AML-193 (cell line): Measurements from ENCODE around the gene MORC2.

Experiments used
- DNase-seq, 2 experiments: peaks; one replicate each; lab custom pipeline; 2025; lab: John Stamatoyannopoulos, UW

The MORC2 gene

DNA sequence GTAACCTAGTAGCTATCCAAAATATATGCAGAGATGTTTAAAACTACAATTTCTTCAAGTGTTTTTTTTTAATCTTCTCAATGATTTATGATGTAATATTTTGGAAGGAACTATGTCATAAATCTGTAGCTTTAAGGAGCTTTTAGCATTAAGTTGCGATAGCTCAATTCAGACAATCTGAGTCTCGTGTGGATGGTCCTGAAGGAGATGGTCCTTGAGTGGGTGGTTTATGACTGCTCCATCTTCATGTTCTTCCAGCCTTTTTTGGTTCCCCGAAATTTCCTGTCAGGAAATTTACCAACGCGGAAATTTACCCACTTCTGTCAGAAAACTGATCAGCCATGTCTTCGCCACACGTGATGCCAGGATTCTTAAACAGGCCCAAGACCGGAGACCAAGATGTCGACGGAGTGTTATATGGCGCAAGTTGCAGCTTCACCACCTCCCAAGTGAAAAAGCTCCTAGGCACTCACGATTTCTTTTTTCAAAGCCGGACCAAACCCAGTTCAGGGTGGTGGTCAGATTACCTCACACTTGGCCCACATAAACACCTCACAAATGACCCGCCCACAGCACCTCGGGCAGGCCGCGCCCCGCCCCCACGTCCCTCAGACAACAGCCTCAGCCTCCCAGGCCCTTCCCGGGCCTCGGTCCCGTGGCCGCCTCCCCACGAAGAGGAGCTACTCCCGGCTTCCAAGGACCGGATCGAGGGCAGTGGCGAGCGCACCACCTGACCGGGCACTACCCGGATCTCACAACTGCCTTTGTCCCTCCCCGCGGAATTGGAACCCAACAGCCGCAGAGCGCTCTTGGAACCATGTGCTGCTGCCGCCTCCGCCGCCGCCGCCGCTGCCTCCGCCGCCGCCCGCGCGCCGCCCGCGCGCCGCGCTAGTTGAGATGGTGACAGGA is at the start of gene MORC2:
TSS of gene MORC2 (minus strand) at position 760 of the 909 bp plus-strand sequence. CDS start 885 bp downstream, outside the sequence.
- DNase-seq: peak in 1 of 2 experiments; percentile 46

- no peak for DNase-seq
These were observed 37.0 kb upstream of the MORC2 start for GRCh38 chr22:31005535-31005934.

GRCh38 chr22:31001124-31001770 is 32.7 kb upstream of the MORC2 start:
- DNase-seq: no peak

DNA sequence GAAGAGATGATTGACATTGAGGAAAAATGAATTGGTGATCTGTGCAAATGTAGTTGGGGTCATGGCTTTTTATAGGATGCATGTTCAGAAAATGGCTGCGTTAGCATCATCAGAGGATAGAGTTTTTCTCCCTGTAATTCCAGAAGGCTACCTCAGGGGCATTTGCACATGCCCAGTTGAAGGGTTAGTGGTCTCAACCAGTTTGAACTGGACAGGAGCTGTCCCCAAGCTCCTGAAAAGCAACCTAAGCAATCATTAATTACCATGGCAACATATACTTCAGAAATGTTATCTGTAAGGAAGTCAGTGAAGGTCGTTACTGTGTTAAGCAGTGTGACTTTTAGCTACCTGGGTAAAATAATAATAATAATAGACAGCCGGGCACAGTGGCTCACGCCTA is 29.8 kb upstream of the MORC2 start:
- DNase-seq: no peak

DNA sequence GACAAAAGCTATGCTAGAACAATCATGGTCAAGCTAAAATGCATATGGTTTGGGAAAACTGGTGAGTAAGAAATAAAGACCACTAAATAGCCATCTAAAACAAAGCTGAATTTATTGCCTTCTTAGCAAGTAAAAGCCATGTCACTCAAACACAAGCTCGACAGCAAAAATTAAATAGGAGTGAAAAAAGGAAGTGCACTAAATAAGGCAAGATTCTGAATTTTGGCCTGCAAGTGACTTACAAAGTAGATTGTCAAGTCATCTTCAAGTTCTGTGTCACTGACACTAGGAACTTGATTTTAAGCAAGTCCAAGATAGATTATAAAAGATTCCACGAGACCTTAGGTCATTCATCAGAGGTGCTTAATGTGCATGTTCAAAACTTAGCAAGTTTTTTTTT is 27.9 kb upstream of the MORC2 start:
- DNase-seq: peak; percentile 47 to 49

GRCh38 chr22:30994960-30995359 is 26.4 kb upstream of the MORC2 start:
- no peak for DNase-seq

GRCh38 chr22:30992565-30992964 is 24.0 kb upstream of the MORC2 start:
- DNase-seq: no peak

DNA sequence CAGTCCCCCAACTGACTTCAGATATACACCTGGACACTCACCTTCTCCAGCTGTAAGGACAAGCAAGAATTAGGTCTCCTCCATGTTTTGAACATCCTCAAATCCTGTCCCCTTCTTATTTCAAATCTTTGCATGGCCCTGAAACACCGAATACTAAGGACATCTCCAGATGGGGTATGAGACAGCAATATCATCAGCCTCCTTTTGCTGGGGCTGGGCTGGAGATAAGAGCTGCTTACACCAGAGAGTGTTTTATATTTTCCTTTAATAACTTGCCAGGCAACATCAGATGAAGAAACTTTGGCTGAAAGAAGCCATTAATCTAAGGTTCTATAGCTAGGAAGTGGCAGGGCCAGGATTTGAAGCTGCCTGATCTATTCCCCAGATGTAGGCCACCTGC is 22.1 kb upstream of the MORC2 start:
- DNase-seq: no peak

DNA sequence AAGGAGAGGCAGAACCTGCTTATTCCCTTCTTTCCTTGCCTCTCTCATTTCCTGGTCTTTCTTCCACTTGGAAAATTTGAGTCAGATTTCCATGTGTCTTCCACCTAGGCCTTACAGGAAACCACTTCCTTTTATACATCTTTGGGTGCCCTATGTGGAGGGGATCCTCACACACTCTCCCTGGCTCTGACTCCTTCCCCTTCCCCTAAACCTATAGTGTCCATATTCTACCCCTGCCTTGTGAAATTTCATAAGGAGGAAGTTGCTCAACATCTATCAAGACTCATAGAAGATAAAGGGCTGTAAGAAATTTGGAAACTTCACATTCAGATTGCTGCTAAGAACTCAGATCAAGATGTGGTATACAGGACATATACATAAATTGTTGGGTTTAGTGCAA is 20.9 kb upstream of the MORC2 start:
- DNase-seq: peak; percentile 87 to 90

DNA sequence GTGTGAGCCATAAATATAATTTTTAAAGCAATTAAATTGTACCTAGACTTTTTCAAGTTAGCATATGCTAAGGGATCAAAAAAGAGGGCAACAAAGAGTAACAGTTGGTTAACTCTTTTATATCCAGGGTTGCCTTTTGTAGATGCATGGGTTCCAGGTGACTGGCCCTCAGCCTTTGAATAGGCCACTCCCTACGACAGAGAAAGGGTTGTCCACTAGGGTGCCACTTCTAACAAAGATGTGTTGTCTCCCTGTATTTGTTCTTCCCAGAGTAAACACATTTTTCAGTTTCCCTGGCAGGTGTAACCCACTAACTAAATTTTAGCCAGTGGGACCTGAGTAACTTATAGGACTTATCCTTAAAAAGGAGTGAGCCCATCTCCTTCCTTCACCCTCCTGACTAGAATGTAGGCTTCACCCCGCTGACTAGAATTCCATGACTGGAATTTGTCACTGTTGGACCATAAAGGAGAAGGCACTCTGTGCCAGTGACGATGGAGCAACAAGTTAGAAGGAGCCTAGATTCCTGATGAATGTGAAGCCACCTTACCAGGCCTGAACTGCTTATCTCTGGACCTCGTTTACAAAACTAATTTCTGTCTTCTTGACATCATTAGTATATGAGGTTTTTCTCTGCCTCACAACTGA is 17.1 kb upstream of the MORC2 start:
- no peak for DNase-seq

GRCh38 chr22:30984317-30984716 is 15.7 kb upstream of the MORC2 start:
- no peak for DNase-seq

DNA sequence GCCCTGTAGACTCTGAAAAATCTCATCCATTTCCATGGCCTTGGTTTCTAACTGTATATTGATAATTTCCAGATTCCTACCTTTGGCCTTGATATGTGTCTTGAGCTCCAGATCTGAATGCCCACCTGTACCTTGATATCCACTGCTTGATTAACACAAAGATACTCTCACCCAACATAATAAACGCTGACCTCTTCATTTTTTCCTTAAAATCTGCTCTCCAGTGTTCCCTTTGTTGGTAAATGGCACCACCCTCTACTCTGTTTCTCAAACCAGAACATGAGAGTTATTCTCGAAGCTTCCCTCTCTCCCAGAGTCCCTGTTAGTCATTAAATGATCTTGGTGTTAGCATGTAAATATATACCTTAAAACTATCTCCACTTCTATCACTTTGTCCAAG is 13.9 kb upstream of the MORC2 start:
- DNase-seq: no peak

DNA sequence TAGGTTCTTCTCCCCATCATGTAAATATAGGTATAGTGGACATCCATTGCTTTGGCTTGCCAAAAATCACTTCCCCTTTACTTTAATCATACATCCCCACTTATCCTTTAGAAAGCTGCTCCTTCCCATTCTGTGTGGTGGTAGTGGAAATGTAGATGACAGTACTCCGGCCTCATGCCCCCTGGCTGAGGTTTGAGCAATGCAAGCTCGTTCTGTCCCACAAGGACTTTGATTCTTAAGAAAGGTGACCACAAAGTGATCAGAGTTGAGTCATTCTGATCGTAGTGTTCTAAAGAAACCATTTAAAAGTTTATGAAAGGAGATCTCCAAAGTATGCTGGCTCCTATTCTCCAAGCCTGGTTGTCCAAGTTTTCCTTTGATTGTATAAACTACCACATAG is 11.4 kb upstream of the MORC2 start:
- no peak for DNase-seq

- peak; percentile 87 for DNase-seq
These were observed 9.9 kb upstream of the MORC2 start for GRCh38 chr22:30978304-30978962.

DNA sequence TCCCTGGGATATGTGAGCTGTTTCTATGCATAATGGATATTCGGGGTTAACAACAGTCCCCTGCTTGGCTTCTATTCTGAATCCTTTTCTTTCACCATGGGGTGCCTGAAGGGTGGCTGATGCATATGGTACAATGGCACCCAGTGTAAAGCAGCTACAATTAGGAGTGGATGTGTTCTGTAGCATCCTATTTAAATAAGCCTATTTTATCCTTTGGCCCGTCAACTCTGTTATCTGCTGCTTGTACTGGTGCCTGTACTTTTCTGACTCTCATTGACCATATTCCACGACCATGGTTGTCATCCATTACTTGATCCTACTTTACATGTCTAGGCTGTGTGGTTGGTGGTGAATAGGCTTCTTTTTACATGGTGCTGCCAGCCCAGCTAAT is 1.8 kb upstream of the MORC2 start:
- DNase-seq: no peak

DNA sequence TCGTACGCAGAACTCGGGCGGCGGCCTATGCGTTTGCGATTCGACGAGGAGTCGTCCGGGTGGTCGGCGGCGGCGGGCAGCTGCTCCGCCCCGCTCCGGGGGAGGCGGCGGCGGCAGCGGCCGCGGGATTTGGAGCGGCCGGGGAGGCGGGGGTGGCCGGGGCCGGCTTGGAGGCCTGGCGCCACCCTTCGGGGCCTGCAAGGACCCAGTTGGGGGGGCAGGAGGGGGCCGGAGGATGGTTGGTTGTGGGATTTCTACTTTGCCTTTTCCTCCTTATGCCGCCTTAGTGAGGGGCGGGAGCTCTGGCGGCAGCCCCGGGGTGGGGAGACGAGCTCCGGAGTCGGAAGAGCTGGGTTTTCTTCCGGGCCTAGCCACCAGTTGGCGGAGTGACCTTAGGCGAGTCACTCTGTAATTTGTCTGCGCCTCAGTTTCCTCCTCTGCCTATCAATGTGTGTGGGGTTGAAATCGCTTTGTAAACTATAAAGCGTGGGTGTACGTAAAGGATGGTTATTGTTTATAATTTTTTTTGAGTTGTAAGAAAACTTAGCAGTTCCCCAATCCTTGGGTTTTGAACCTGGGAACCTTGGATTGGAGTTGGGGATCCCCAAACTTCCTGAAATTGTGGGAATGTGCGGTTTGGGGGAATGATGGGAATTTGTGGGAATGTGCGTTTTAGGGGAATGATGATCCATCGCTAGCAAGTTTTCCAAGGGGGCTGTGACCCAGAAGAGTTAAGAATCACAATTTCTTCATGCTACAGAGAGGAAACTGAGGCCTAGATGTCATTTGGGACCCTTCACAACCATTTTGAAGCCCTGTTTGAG is 1.2 kb upstream of the MORC2 start:
- DNase-seq: peak; percentile 14 to 24

GRCh38 chr22:30968924-30969531 is 454 bp upstream of the MORC2 start, which contains the start of gene TUG1:
TSS of gene TUG1 (plus strand) at chr22:30969265.
- DNase-seq: peak; percentile 82 to 84

GRCh38 chr22:30964858-30965257 is 3.7 kb downstream of the MORC2 start:
- DNase-seq: no peak

GRCh38 chr22:30955153-30955552 is 13.4 kb downstream of the MORC2 start:
- DNase-seq: no peak

- no peak for DNase-seq
These were observed 15.4 kb downstream of the MORC2 start for GRCh38 chr22:30953206-30953605.
